Adrenal gland (tissue), 5 donors: ENCODE results near the gene HENMT1.
A peak's percentile ranks its signal among the peaks of the same experiment; 100 is the strongest.

Source experiments
- CTCF ChIP-seq, 6 experiments: fragments of 450-650 bp in 4 of 6; fragments of 200-600 bp in 2 of 6; sonication (generic) in 1 of 6; IDR thresholded peaks; 1 replicate in 5 of 6; 2 replicates in 1 of 6; pipeline versions ENCODE4 v1.5.1 to v1.8.0; 2016 to 2021; ENCODE audit warnings: antibody characterized with exemption in 6 of 6, mild to moderate bottlenecking in 2 of 6, moderate library complexity in 1 of 6
- POLR2A ChIP-seq, 2 donors: fragments of 450-650 bp; IDR thresholded peaks; one replicate each; pipeline ENCODE4 v1.6.1; 2017; ENCODE audit warnings: antibody characterized with exemption in 2 of 2, mild to moderate bottlenecking in 2 of 2, moderate library complexity in 1 of 2
- donor health status: DM: no; HTN: no; CAD: no.

- peak in 3 of 6 experiments; percentile 14 to 20 (median 19) for TF ChIP-seq CTCF (IDR thresholded peaks at IDR 0.05)
- no peak for TF ChIP-seq POLR2A (IDR thresholded peaks at IDR 0.05)
Measured at GRCh38 chr1:108708691-108709660, 48.1 kb upstream of the HENMT1 start.
